Measurements from ENCODE around the gene NUP133. TPM values are rescaled to one million over a fixed set of nuclear protein-coding genes. Genes with fewer than 3 reads are reported as not detected.

Gene NUP133
- total and polyA plus RNA-seq, 5 donors from 2014 or later: 12.2 to 33.1 (median 17.3) TPM

- no peaks in the 10 kb centered on the region for H3K27me3 Mint-ChIP-seq
- ATAC-seq (ENCODE audit: low read depth in 2 of 2) (no peak), DNase-seq (no peak)
- Histone ChIP-seq H3K27me3 (ENCODE audit: control insufficient read depth, insufficient read depth, low read length) (no peaks in the 10 kb centered on the region), H3K4me3 (ENCODE audit: low read depth, low read length) (no peak overlapping the region), H3K4me1 (ENCODE audit: control insufficient read depth, insufficient read depth, low read length, poor library complexity, severe bottlenecking) (no peaks in the 10 kb centered on the region), H3K36me3 (ENCODE audit: control insufficient read depth, insufficient read depth, low read length) (peaks cover 90% of the 10 kb centered on the region), H3K27ac (ENCODE audit: insufficient read depth, low read length, poor library complexity, severe bottlenecking) (no peak overlapping the region), H3K9me3 (ENCODE audit: control insufficient read depth in 2 of 2, low read length in 2 of 2) (no peaks in the 10 kb centered on the region)
- H3K27ac Mint-ChIP-seq: no peak overlapping the region
- no peaks in the 10 kb centered on the region for H3K9me3 Mint-ChIP-seq
- H3K4me3 Mint-ChIP-seq: no peak overlapping the region
- H3K4me1 Mint-ChIP-seq: peaks cover 0 to 4% (median 0%) of the 10 kb centered on the region in 4 donors
- H3K36me3 Mint-ChIP-seq: peaks cover 65% of the 10 kb centered on the region
Measured at GRCh38 chr1:229461032-229461668, 47.0 kb downstream of the NUP133 start.

DNA sequence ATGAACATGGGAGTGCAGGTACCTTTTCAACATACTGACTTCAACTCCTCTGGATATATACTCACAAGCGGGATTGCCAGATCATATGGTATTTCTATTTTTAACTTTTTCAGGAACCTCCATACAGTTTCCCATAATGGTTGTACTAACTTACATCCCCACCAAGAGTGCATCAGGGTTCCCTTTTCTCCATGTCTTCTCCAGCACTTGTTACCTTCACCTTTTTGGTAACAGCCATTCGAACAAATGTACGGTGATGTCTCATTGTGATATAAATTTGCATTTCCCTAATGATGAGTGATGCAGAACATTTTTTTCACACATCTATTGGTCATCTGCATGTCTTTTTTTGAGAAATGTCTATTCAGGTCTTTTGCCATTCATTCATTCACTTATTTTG lies 48.3 kb downstream of the NUP133 start:
- ATAC-seq (ENCODE audit: low read depth in 2 of 2) (no peak), DNase-seq (no peak)
- peaks cover 0 to 4% (median 0%) of the 10 kb centered on the region in 4 donors for H3K4me1 Mint-ChIP-seq
- Histone ChIP-seq H3K4me3 (ENCODE audit: low read depth, low read length) (no peak overlapping the region), H3K27ac (ENCODE audit: insufficient read depth, low read length, poor library complexity, severe bottlenecking) (no peak overlapping the region), H3K4me1 (ENCODE audit: control insufficient read depth, insufficient read depth, low read length, poor library complexity, severe bottlenecking) (no peaks in the 10 kb centered on the region), H3K27me3 (ENCODE audit: control insufficient read depth, insufficient read depth, low read length) (no peaks in the 10 kb centered on the region), H3K9me3 (ENCODE audit: control insufficient read depth in 2 of 2, low read length in 2 of 2) (no peaks in the 10 kb centered on the region), H3K36me3 (ENCODE audit: control insufficient read depth, insufficient read depth, low read length) (peaks cover 84% of the 10 kb centered on the region)
- peaks cover 54% of the 10 kb centered on the region for H3K36me3 Mint-ChIP-seq
- no peak overlapping the region for H3K4me3 Mint-ChIP-seq
- H3K27me3 Mint-ChIP-seq: no peaks in the 10 kb centered on the region
- no peaks in the 10 kb centered on the region for H3K9me3 Mint-ChIP-seq
- H3K27ac Mint-ChIP-seq: no peak overlapping the region

DNA sequence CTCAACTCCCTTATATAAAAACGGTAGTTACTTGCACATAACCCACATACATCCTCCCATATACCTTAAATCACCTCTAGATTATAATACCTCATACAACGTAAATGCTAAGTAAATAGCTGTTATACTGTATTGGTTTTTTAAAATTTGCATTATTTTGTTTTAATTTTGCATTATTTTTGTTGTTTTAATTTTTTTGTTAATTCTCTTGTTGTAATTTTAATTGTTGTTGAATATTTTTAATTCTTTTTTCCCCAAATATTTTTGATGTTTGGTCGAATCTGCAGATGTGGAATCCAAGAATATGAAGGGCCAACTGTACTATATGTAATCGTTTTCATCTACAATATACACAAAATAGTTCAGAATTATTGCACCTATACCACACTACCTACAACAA lies 50.7 kb downstream of the NUP133 start:
- Mint-ChIP-seq H3K27me3 (no peaks in the 10 kb centered on the region), H3K4me3 (no peak overlapping the region), H3K9me3 (no peaks in the 10 kb centered on the region), H3K27ac (no peak overlapping the region), H3K36me3 (peaks cover 38% of the 10 kb centered on the region), H3K4me1 (peaks cover 0 to 4% (median 0%) of the 10 kb centered on the region in 4 donors)
- ATAC-seq (ENCODE audit: low read depth in 2 of 2) (no peak), DNase-seq (no peak)
- no peaks in the 10 kb centered on the region for H3K27me3 ChIP-seq (ENCODE audit: control insufficient read depth, insufficient read depth, low read length)
- H3K4me1 ChIP-seq (ENCODE audit: control insufficient read depth, insufficient read depth, low read length, poor library complexity, severe bottlenecking): no peaks in the 10 kb centered on the region
- H3K27ac ChIP-seq (ENCODE audit: insufficient read depth, low read length, poor library complexity, severe bottlenecking): no peak overlapping the region
- H3K36me3 ChIP-seq (ENCODE audit: control insufficient read depth, insufficient read depth, low read length): peaks cover 70% of the 10 kb centered on the region
- no peak overlapping the region for H3K4me3 ChIP-seq (ENCODE audit: low read depth, low read length)
- H3K9me3 ChIP-seq (ENCODE audit: control insufficient read depth in 2 of 2, low read length in 2 of 2): no peaks in the 10 kb centered on the region

DNA sequence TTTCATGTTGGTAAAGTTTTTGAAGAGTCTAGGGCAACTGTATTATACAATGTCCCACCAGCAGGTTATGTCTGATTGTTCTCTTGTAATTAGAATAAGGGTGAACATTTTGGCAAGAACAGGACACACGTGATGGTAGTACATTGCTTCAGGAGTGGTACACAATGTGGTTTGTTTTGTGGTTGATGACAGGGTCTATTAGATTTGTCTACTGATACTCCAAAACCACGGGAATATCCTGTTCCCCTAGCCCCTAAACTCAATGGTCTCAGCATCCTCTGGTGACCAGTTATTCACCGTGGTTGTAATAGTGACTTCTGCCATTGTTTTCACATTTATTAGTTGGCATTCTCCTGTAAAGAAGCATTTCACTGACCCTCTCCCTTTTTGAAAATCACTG lies 52.1 kb downstream of the NUP133 start:
- H3K36me3 Mint-ChIP-seq: peaks cover 36% of the 10 kb centered on the region
- H3K27ac Mint-ChIP-seq: no peak overlapping the region
- Histone ChIP-seq H3K27ac (ENCODE audit: insufficient read depth, low read length, poor library complexity, severe bottlenecking) (no peak overlapping the region), H3K4me1 (ENCODE audit: control insufficient read depth, insufficient read depth, low read length, poor library complexity, severe bottlenecking) (no peaks in the 10 kb centered on the region), H3K36me3 (ENCODE audit: control insufficient read depth, insufficient read depth, low read length) (peaks cover 72% of the 10 kb centered on the region), H3K9me3 (ENCODE audit: control insufficient read depth in 2 of 2, low read length in 2 of 2) (no peaks in the 10 kb centered on the region), H3K4me3 (ENCODE audit: low read depth, low read length) (no peak overlapping the region), H3K27me3 (ENCODE audit: control insufficient read depth, insufficient read depth, low read length) (no peaks in the 10 kb centered on the region)
- H3K4me3 Mint-ChIP-seq: no peak overlapping the region
- H3K4me1 Mint-ChIP-seq: peaks cover 0 to 4% (median 0%) of the 10 kb centered on the region in 4 donors
- DNase-seq (no peak), ATAC-seq (ENCODE audit: low read depth in 2 of 2) (no peak)
- no peaks in the 10 kb centered on the region for H3K9me3 Mint-ChIP-seq
- no peaks in the 10 kb centered on the region for H3K27me3 Mint-ChIP-seq

- Mint-ChIP-seq H3K27ac (no peak overlapping the region), H3K36me3 (peaks cover 36% of the 10 kb centered on the region), H3K4me3 (no peak overlapping the region), H3K27me3 (no peaks in the 10 kb centered on the region), H3K9me3 (no peaks in the 10 kb centered on the region), H3K4me1 (no peaks in the 10 kb centered on the region)
- Histone ChIP-seq H3K36me3 (ENCODE audit: control insufficient read depth, insufficient read depth, low read length) (peaks cover 61% of the 10 kb centered on the region), H3K4me3 (ENCODE audit: low read depth, low read length) (no peak overlapping the region), H3K27ac (ENCODE audit: insufficient read depth, low read length, poor library complexity, severe bottlenecking) (no peak overlapping the region), H3K9me3 (ENCODE audit: control insufficient read depth in 2 of 2, low read length in 2 of 2) (no peaks in the 10 kb centered on the region), H3K27me3 (ENCODE audit: control insufficient read depth, insufficient read depth, low read length) (no peaks in the 10 kb centered on the region), H3K4me1 (ENCODE audit: control insufficient read depth, insufficient read depth, low read length, poor library complexity, severe bottlenecking) (no peaks in the 10 kb centered on the region)
- DNase-seq (no peak), ATAC-seq (ENCODE audit: low read depth in 2 of 2) (no peak)
Measured at GRCh38 chr1:229454056-229454455, 54.1 kb downstream of the NUP133 start.

DNA sequence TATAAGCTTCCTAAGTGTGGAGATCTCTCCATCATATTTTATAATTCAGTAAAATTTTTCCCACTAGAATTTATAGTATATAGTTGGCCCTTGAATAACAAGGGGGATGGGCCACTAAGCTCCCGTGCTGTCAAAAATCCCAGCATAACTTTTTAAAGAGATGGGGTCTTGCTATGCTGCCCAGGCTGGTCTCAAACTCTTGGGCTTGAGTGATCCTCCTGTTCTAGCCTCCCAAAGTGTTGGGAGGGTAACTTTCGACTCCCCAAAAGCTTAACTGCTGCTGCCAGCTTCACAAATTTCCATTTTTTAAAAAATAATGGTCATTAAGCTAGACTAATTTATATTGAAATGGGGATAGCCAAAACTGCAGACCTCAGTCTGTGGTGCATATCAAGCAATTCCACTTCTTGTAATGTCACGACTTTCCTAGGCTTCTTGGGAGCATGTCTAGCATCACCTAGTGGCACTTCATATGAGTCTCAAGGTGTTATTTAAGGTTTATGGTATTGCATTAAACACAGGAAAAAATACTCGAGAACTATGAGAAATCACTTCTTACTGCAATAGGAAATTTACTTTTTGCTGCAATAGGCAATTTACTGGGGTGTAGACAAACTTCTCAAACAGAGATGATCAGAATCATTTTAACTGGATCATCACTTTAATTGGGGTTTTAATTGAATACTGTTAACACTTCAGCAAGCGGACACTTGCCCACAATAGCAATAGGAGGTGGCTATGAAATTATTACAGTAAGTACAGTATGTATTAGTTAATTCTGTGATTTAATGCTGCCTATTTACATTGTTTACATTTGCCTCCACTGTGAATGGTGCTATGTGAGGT lies 55.0 kb downstream of the NUP133 start:
- Mint-ChIP-seq H3K27ac (no peak overlapping the region), H3K9me3 (peaks cover 0 to 1% (median 0%) of the 10 kb centered on the region in 7 donors), H3K27me3 (no peaks in the 10 kb centered on the region), H3K4me3 (no peak overlapping the region), H3K36me3 (peaks cover 41% of the 10 kb centered on the region), H3K4me1 (no peaks in the 10 kb centered on the region)
- H3K4me1 ChIP-seq (ENCODE audit: control insufficient read depth, insufficient read depth, low read length, poor library complexity, severe bottlenecking): no peaks in the 10 kb centered on the region
- no peaks in the 10 kb centered on the region for H3K9me3 ChIP-seq (ENCODE audit: control insufficient read depth in 2 of 2, low read length in 2 of 2)
- peaks cover 61% of the 10 kb centered on the region for H3K36me3 ChIP-seq (ENCODE audit: control insufficient read depth, insufficient read depth, low read length)
- ATAC-seq (ENCODE audit: low read depth in 2 of 2) (no peak), DNase-seq (no peak)
- H3K27ac ChIP-seq (ENCODE audit: insufficient read depth, low read length, poor library complexity, severe bottlenecking): no peak overlapping the region
- H3K4me3 ChIP-seq (ENCODE audit: low read depth, low read length): no peak overlapping the region
- no peaks in the 10 kb centered on the region for H3K27me3 ChIP-seq (ENCODE audit: control insufficient read depth, insufficient read depth, low read length)

DNA sequence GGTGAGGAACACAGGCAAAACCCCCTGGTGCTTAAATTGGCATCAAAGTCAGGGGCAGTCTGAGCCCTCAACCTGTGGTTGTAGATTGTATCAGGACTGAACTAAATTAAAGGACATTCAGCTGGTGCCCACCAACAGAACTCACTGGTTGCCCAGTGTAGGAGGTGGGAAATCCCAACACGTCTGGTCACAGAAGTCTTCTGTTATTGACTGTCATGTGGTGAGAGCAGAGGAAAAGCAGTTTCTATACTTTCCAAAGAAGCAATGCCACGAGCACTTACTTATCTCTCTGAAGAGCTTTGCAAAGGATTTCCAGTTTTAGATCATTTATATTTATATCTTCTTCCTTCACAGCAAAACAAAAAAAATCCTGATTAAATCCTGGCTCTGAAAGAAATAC lies 59.3 kb downstream of the NUP133 start:
- H3K4me1 Mint-ChIP-seq: no peaks in the 10 kb centered on the region
- H3K27ac ChIP-seq (ENCODE audit: insufficient read depth, low read length, poor library complexity, severe bottlenecking): no peak overlapping the region
- DNase-seq: no peak
- H3K27me3 ChIP-seq (ENCODE audit: control insufficient read depth, insufficient read depth, low read length): no peaks in the 10 kb centered on the region
- H3K36me3 ChIP-seq (ENCODE audit: control insufficient read depth, insufficient read depth, low read length): peaks cover 64% of the 10 kb centered on the region
- H3K9me3 Mint-ChIP-seq: peaks cover 0 to 1% (median 0%) of the 10 kb centered on the region in 7 donors
- no peaks in the 10 kb centered on the region for H3K27me3 Mint-ChIP-seq
- no peaks in the 10 kb centered on the region for H3K9me3 ChIP-seq (ENCODE audit: control insufficient read depth in 2 of 2, low read length in 2 of 2)
- peaks cover 52% of the 10 kb centered on the region for H3K36me3 Mint-ChIP-seq
- peak overlapping the region in 1 of 3 donors; percentile 29 for H3K27ac Mint-ChIP-seq
- no peaks in the 10 kb centered on the region for H3K4me1 ChIP-seq (ENCODE audit: control insufficient read depth, insufficient read depth, low read length, poor library complexity, severe bottlenecking)
- H3K4me3 ChIP-seq (ENCODE audit: low read depth, low read length): no peak overlapping the region
- no peak overlapping the region for H3K4me3 Mint-ChIP-seq
- ATAC-seq (ENCODE audit: low read depth in 2 of 2): no peak

Data from CD4-positive, CD25-positive, alpha-beta regulatory T cell (primary cell).